ENCODE measurements around the gene CEMP1.

The CEMP1 gene

DNA sequence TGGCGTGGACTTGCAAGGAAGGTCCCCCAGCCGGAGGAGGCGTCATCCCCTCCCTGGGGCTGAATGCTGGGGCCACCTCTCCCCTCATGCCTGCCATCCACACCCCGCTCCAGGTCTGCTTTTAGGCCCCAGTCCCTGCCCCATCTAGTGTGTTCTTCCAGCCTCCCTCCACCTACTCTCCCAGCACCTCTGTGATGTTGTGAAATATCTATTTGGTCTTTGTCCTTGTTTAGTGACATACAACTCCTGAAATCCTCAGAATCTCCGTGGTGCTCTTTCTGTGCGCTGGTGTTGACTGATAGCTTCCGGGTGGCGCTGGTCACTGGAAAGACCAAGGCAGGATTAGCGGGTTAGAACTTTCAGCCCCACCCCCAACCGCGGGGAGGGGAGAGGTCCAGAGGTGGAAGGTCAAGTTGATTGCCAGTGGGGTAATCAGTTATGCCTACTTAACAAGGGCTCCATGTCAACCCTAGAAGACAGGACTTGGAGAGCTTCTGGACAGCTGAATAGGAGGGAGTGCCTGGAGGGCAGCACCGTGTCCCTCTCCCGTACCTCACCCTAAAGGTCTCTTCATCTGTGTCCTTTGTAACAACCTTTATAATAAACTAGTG, 46.2 kb downstream of the CEMP1 start:
- Histone ChIP-seq H3K36me3 (ENCODE audit: insufficient read depth) (no peaks in the 10 kb centered on the region), H3K79me2 (ENCODE audit: insufficient read depth, low read depth) (0 out of 2 replicates have a peak, but pooled peaks cover 4% of the 10 kb centered on the region), H3K4me2 (no peak overlapping the region), H3K4me3 (IDR thresholded peaks at IDR 0.05; ENCODE audit: insufficient read depth, low read depth, low read length) (no peak overlapping the region), H3K4me1 (ENCODE audit: low read depth, poor library complexity, severe bottlenecking) (no peaks in the 10 kb centered on the region), H3K27me3 (ENCODE audit: insufficient read depth, low read depth) (no peaks in the 10 kb centered on the region), H2AFZ (ENCODE audit: low read depth) (no peak overlapping the region), H3K9ac (no peak overlapping the region), H3K27ac (no peak overlapping the region), H4K20me1 (ENCODE audit: insufficient read depth) (no peaks in the 10 kb centered on the region)
- TF ChIP-seq, protein P1, sequence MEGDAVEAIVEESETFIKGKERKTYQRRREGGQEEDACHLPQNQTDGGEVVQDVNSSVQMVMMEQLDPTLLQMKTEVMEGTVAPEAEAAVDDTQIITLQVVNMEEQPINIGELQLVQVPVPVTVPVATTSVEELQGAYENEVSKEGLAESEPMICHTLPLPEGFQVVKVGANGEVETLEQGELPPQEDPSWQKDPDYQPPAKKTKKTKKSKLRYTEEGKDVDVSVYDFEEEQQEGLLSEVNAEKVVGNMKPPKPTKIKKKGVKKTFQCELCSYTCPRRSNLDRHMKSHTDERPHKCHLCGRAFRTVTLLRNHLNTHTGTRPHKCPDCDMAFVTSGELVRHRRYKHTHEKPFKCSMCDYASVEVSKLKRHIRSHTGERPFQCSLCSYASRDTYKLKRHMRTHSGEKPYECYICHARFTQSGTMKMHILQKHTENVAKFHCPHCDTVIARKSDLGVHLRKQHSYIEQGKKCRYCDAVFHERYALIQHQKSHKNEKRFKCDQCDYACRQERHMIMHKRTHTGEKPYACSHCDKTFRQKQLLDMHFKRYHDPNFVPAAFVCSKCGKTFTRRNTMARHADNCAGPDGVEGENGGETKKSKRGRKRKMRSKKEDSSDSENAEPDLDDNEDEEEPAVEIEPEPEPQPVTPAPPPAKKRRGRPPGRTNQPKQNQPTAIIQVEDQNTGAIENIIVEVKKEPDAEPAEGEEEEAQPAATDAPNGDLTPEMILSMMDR (conservative IDR thresholded peaks at IDR 0.05; ENCODE audit: low read depth, low read length): no peak

DNA sequence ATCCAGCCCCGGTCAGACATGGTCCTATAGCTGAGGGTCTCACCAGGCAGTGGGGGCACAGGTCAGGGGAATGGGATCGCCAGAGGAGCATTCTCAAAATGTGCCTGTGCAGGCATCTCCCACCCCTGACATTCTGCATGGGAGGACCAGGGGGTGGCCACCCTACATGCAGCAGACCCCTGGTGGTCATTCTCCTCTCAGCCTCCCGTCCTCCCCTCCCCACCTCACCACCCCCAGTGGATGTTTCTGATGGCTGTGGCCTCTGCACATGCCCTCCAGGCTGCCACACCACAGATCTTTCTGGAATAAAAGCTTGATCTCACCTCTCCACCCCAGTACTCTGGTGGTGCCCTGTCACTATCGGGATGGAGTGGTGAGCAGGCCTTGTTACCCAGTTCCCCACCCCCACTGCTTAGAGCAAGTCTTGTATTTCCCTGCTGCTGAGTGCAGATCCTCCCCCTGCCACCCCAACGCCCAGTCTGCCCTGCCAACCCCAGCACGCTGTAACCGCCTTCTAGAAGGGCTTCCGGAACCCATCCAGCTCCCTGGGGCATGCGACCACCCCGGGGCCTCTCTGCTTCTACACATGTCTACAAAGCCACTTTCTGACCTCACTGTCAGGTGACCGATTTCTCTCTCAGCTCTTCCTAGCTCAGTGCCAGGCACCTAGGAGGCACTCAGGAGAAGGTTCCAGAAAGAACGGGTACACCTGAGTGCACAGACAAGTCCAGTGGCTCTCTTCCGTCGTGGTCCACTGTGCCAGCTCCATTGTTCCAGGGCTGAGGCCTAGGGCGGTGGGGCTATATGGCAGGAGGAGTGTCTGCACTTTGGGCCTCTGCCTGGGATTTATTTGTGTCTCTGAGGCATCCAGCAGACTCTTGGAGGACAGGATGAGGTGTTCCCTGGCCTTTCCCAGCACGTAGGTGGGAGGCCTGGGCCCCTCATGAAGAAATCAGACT, 47.0 kb downstream of the CEMP1 start:
- Histone ChIP-seq H2AFZ (ENCODE audit: low read depth) (no peak overlapping the region), H3K27ac (no peak overlapping the region), H3K4me2 (no peak overlapping the region), H3K36me3 (ENCODE audit: insufficient read depth) (no peaks in the 10 kb centered on the region), H3K4me1 (ENCODE audit: low read depth, poor library complexity, severe bottlenecking) (no peaks in the 10 kb centered on the region), H3K27me3 (ENCODE audit: insufficient read depth, low read depth) (no peaks in the 10 kb centered on the region), H3K79me2 (ENCODE audit: insufficient read depth, low read depth) (0 out of 2 replicates have a peak, but pooled peaks cover 4% of the 10 kb centered on the region), H3K9ac (no peak overlapping the region), H3K4me3 (IDR thresholded peaks at IDR 0.05; ENCODE audit: insufficient read depth, low read depth, low read length) (no peak overlapping the region), H4K20me1 (ENCODE audit: insufficient read depth) (no peaks in the 10 kb centered on the region)
- TF ChIP-seq, protein P1 (conservative IDR thresholded peaks at IDR 0.05; ENCODE audit: low read depth, low read length): no peak

DNA sequence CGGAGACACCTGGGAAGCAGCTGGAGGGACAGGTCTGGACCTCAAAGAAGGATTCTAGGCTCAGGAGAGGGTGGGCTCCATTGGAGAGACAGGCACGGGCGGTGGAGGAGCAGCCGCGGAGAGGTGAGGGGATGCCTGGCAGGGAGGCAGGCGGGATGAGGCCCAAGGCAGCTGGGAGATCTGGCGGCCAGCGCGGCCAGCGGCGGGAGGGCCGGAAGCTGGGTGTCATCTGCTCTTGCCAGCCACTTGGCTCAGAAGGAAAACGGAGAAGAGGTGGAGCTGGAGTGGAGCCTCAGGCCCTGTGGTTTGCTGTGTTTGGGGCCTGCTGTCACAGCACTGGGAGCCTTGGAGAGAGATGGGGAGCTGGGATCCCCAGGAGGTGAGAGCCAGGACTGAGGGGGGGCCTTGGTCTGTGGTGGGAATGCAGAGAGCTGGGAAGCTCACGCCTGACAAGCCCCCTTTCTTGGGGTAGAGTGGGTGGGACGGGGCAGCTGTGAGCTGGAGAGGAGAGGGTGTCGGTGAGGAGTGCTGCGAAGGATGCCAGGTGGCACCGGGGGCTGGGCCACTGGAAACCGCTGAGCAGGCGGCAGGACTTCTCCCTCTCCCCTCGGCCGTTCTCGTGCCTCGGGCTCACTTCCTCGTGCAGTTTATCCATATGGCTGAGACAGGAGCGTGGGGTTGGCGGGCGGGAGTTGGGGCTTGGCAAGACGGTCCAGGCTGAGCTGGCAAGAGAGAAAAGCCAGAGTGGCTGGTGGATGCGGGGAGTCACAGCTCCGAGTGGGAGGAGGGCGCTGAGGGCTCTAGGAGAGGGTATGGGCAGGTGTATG, 48.3 kb downstream of the CEMP1 start:
- Histone ChIP-seq H3K36me3 (ENCODE audit: insufficient read depth) (no peaks in the 10 kb centered on the region), H2AFZ (ENCODE audit: low read depth) (no peak overlapping the region), H3K4me3 (IDR thresholded peaks at IDR 0.05; ENCODE audit: insufficient read depth, low read depth, low read length) (no peak overlapping the region), H3K79me2 (ENCODE audit: insufficient read depth, low read depth) (0 out of 2 replicates have a peak, but pooled peaks cover 8% of the 10 kb centered on the region), H3K4me2 (no peak overlapping the region), H4K20me1 (ENCODE audit: insufficient read depth) (no peaks in the 10 kb centered on the region), H3K9ac (no peak overlapping the region), H3K4me1 (ENCODE audit: low read depth, poor library complexity, severe bottlenecking) (no peaks in the 10 kb centered on the region), H3K27ac (no peak overlapping the region), H3K27me3 (ENCODE audit: insufficient read depth, low read depth) (no peaks in the 10 kb centered on the region)
- TF ChIP-seq, protein P1 (conservative IDR thresholded peaks at IDR 0.05; ENCODE audit: low read depth, low read length): no peak

DNA sequence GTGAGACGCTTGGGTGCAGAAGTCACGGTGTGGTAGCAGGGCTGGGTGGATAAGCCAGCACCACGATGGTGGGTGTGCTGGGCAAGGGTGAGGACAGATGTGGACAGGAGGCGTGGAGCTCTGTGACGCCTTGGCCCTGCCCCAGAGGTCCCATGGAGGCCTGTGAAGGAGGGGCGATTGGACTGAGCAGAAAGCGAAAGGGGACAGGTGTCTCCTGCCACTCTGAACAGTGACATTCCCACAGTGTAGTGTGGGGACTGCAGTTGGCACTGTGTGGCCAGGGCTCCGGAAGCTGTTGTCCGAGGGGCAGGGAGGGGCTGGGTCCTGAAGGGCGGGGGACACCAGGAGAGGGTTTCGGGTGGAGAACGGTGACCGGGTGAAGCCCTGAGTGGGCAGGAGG, 49.0 kb downstream of the CEMP1 start:
- H3K4me1 ChIP-seq (ENCODE audit: low read depth, poor library complexity, severe bottlenecking): no peaks in the 10 kb centered on the region
- no peak overlapping the region for H3K4me2 ChIP-seq
- H3K27me3 ChIP-seq (ENCODE audit: insufficient read depth, low read depth): no peaks in the 10 kb centered on the region
- H4K20me1 ChIP-seq (ENCODE audit: insufficient read depth): no peaks in the 10 kb centered on the region
- H3K4me3 ChIP-seq (IDR thresholded peaks at IDR 0.05; ENCODE audit: insufficient read depth, low read depth, low read length): no peak overlapping the region
- no peaks in the 10 kb centered on the region for H3K36me3 ChIP-seq (ENCODE audit: insufficient read depth)
- H3K79me2 ChIP-seq (ENCODE audit: insufficient read depth, low read depth): 0 out of 2 replicates have a peak, but pooled peaks cover 10% of the 10 kb centered on the region
- H3K27ac ChIP-seq: no peak overlapping the region
- H2AFZ ChIP-seq (ENCODE audit: low read depth): no peak overlapping the region
- TF ChIP-seq, protein P1 (conservative IDR thresholded peaks at IDR 0.05; ENCODE audit: low read depth, low read length): no peak
- no peak overlapping the region for H3K9ac ChIP-seq

Data from KMS-11 (cell line).